ENCODE data around the gene ARIH2. TPM values are rescaled to one million over a fixed set of nuclear protein-coding genes. Genes with fewer than 3 reads are reported as not detected.

Gene ARIH2
- total RNA-seq, 1 experiment from 2014 or later = 122 TPM

DNA sequence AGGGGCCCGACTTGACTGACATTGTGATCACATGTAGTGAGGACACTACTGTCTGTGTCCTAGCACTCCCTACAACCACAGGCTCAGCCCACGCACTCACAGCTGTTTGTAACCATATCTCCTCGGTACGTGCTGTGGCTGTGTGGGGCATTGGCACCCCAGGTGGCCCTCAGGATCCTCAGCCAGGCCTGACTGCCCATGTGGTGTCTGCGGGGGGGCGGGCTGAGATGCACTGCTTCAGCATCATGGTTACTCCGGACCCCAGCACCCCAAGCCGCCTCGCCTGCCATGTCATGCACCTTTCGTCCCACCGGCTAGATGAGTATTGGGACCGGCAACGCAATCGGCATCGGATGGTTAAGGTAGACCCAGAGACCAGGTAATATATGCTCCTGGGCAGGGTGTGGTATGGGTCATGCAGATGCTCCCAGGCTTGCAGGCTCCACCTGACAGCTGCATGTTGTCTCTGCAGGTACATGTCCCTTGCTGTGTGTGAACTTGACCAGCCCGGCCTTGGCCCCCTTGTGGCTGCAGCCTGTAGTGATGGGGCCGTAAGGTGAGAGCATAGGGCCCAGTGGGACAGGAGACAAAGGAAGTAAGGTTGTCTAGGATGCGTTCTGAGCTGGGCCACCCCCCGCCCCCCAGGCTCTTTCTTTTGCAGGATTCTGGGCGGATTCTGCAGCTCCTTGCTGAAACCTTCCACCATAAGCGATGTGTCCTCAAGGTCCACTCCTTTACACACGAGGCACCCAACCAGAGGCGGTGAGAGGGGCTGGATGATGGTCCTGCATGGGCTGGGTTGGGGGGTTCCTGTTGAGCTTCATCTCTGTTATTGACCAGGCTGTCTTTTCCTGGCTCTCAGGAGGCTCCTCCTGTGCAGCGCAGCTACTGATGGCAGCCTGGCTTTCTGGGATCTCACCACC lies 95.4 kb downstream of the ARIH2 start:
- Histone ChIP-seq H4K91ac (ENCODE audit: insufficient read length, low read depth, low read length) (no peak overlapping the region), H2BK20ac (ENCODE audit: low read depth, low read length, poor library complexity, severe bottlenecking) (no peak overlapping the region), H3K27me3 (ENCODE audit: insufficient read depth, low read length) (no peaks in the 10 kb centered on the region), H3K23me2 (ENCODE audit: insufficient read length, low read depth, low read length, poor library complexity, severe bottlenecking) (peaks cover 6% of the 10 kb centered on the region), H2BK120ac (ENCODE audit: low read depth, low read length, poor library complexity, severe bottlenecking) (no peak overlapping the region), H3K4ac (ENCODE audit: low read depth, low read length) (no peak overlapping the region), H2BK15ac (ENCODE audit: low read depth, low read length) (no peak overlapping the region), H3K9me3 (ENCODE audit: control insufficient read depth, low read depth, low read length) (no peaks in the 10 kb centered on the region), H2AFZ (ENCODE audit: low read length) (no peak overlapping the region), H2BK5ac (ENCODE audit: insufficient read length, low read length) (no peak overlapping the region), H3K18ac (ENCODE audit: insufficient read length, low read depth, low read length) (no peak overlapping the region), H3K23ac (ENCODE audit: insufficient read length, low read depth, low read length) (no peak overlapping the region), H2AK5ac (ENCODE audit: insufficient read length, low read length) (no peak overlapping the region), H4K20me1 (ENCODE audit: control insufficient read depth, insufficient read depth, insufficient read length) (no peaks in the 10 kb centered on the region), H3K79me2 (ENCODE audit: insufficient read depth, low read length) (peaks cover 3% of the 10 kb centered on the region; the same call in 1 of the 2 replicates), H4K5ac (ENCODE audit: insufficient read length, low read depth, low read length) (no peak overlapping the region), H3K9ac (ENCODE audit: extremely low read depth, insufficient read length, low read length) (no peak overlapping the region), H3K4me2 (ENCODE audit: insufficient read depth, insufficient read length, low read length) (no peak overlapping the region), H3K27ac (ENCODE audit: insufficient read length, low read depth, low read length) (no peak overlapping the region), H3K79me1 (ENCODE audit: insufficient read depth, low read depth, low read length, poor library complexity, severe bottlenecking) (no peaks in the 10 kb centered on the region), H3K4me1 (ENCODE audit: insufficient read depth, low read length) (no peaks in the 10 kb centered on the region), H3K14ac (ENCODE audit: insufficient read depth, low read length) (no peak overlapping the region), H2BK12ac (ENCODE audit: insufficient read length, low read depth, low read length) (no peak overlapping the region), H3K56ac (ENCODE audit: insufficient read length, low read depth, low read length) (no peak overlapping the region), H4K8ac (replicated peaks; ENCODE audit: insufficient read length, low read depth, low read length) (no peak overlapping the region), H3T11ph (ENCODE audit: low read length) (no peak overlapping the region)
- WGBS (ENCODE audit: extremely low coverage, insufficient read length, low lambda C conversion rate) = no CpG with 5 or more reads among the region's 24 CpGs
- Mint-ChIP-seq H3K36me3 (ENCODE audit: insufficient read depth in 1 of 3, low read depth in 3 of 3) (peaks cover 25 to 64% (median 56%) of the 10 kb centered on the region in 3 experiments), H3K27ac (no peak overlapping the region), H3K27me3 (ENCODE audit: low read depth) (no peaks in the 10 kb centered on the region), H3K9me3 (no peaks in the 10 kb centered on the region), H3K4me3 (peak overlapping the region in 1 of 2 experiments; percentile 34; a peak in 2 of 5 replicates), H3K4me1 (peaks cover 11 to 14% of the 10 kb centered on the region in 2 experiments)
- TF ChIP-seq, protein P1, sequence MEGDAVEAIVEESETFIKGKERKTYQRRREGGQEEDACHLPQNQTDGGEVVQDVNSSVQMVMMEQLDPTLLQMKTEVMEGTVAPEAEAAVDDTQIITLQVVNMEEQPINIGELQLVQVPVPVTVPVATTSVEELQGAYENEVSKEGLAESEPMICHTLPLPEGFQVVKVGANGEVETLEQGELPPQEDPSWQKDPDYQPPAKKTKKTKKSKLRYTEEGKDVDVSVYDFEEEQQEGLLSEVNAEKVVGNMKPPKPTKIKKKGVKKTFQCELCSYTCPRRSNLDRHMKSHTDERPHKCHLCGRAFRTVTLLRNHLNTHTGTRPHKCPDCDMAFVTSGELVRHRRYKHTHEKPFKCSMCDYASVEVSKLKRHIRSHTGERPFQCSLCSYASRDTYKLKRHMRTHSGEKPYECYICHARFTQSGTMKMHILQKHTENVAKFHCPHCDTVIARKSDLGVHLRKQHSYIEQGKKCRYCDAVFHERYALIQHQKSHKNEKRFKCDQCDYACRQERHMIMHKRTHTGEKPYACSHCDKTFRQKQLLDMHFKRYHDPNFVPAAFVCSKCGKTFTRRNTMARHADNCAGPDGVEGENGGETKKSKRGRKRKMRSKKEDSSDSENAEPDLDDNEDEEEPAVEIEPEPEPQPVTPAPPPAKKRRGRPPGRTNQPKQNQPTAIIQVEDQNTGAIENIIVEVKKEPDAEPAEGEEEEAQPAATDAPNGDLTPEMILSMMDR (conservative IDR thresholded peaks at IDR 0.05) = peak; percentile 82
- peak; percentile 89 for DNase-seq
